ENCODE measurements around the gene LRRC23. TPM values are rescaled to one million over a fixed set of nuclear protein-coding genes. Genes with fewer than 3 reads are reported as not detected.

Gene LRRC23
- total and polyA plus RNA-seq, 2 donors (not counting 1 experiment from before 2014, with no cell fraction given), result 5.3 to 14.4 TPM

DNA sequence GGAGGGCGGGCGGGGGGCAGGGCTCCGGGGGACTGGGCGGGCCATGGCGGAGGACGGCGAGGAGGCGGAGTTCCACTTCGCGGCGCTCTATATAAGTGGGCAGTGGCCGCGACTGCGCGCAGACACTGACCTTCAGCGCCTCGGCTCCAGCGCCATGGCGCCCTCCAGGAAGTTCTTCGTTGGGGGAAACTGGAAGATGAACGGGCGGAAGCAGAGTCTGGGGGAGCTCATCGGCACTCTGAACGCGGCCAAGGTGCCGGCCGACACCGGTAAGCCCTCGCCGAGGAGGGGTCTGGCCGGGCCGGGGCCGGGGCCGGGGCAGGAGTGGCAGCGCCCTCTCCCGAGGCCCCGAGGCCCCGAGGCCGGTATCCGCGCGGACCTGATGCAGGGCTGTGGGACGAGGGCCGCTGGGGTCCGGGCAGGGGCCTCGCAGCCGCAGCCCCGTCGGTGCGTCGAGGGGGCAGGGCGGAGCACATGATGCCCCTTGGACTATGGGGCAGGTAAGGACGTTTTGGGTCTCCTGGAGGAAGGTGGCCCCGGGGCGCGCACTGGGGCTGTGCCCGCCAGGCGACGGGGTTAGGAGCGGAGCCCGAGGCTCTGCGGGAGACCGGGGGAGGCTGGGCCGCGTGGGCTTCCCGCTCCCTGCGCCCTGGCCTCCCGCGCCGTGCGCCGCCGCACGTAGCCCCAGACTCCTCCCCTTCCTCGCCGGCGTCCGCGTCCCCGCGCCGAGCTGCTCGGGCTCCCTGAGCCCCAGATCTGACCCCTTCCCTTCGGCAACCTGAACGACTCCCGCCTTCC is 37.0 kb upstream of the LRRC23 start, which contains the start of gene TPI1:
Gene TPI1, plus strand, starts transcription at position 119 of the 798 bp plus-strand sequence. Its CDS starts 36 bp downstream, at position 155.
- under 1% methylated on average over 86 of the region's 86 CpGs for WGBS (ENCODE audit: insufficient coverage)
- Histone ChIP-seq H3K36me3 (replicated peaks in 1 of 2; ENCODE audit: control extremely low read depth in 1 of 2, control insufficient read depth in 1 of 2, extremely low read depth in 1 of 2, insufficient read depth in 2 of 2, low read length in 1 of 2) (peaks cover 0 to 38% of the 10 kb centered on the region in 2 experiments), H3K4me2 (replicated peaks; ENCODE audit: low read depth, low read length, poor library complexity, severe bottlenecking) (peak within 1 kb of the TSS; percentile 97), H3K9ac (ENCODE audit: low read length) (peak within 1 kb of the TSS; percentile 89), H4K20me1 (ENCODE audit: control insufficient read depth, insufficient read depth, low read length, poor library complexity, severe bottlenecking) (peaks cover 46% of the 10 kb centered on the region), H3K27me3 (replicated peaks in 1 of 4; ENCODE audit: control extremely low read depth in 1 of 4, control insufficient read depth in 3 of 4, insufficient read depth in 4 of 4, low read length in 3 of 4) (no peaks in the 10 kb centered on the region), H3K9me3 (ENCODE audit: control extremely low read depth in 1 of 3, control insufficient read depth in 2 of 3, insufficient read depth in 1 of 3, low read length in 2 of 3) (no peaks in the 10 kb centered on the region), H3K4me3 (ENCODE audit: control extremely low read depth in 1 of 5, extremely low read depth in 1 of 5, insufficient read depth in 1 of 5, low read depth in 2 of 5, low read length in 4 of 5) (peak within 1 kb of the TSS; percentile 56 to 88 (median 68)), H2AFZ (ENCODE audit: insufficient read depth, low read depth, low read length, poor library complexity, severe bottlenecking) (peak within 1 kb of the TSS; percentile 92), H3K4me1 (ENCODE audit: control insufficient read depth in 2 of 2, insufficient read depth in 2 of 2, low read length in 2 of 2) (peaks cover 33 to 41% of the 10 kb centered on the region in 2 donors), H3K79me2 (ENCODE audit: control insufficient read depth, insufficient read depth, low read length) (peaks cover 17% of the 10 kb centered on the region), H3K27ac (ENCODE audit: low read length in 2 of 2) (peak within 1 kb of the TSS; percentile 70 to 77)
- Mint-ChIP-seq H3K27me3 (no peaks in the 10 kb centered on the region), H3K4me3 (peak within 1 kb of the TSS; percentile 96), H3K4me1 (peaks cover 50% of the 10 kb centered on the region), H3K27ac (peak within 1 kb of the TSS; percentile 97), H3K9me3 (ENCODE audit: insufficient read depth) (no peaks in the 10 kb centered on the region)
- CTCF ChIA-PET, result interaction anchor here (0.6 to 11.8 kb wide), 15 partner anchors 15 to 306 kb away, joined by 3 to 136 read pairs (median 4); partner anchors contain the start of genes C12orf57, C1RL, CDCA3 and LPCAT3
- intact Hi-C loops (cut with micrococcal nuclease), result loop anchor here (1.0 to 2.0 kb wide), 5 partner anchors 15 to 114 kb away; partner anchors contain the start of genes C12orf57, EMG1, MLF2 and PHB2
- TF ChIP-seq EZH2 (IDR thresholded peaks at IDR 0.05; ENCODE audit: borderline replicate concordance, insufficient read depth, low read depth, low read length, poor library complexity, severe bottlenecking), result no peak
- TF ChIP-seq, protein P1, sequence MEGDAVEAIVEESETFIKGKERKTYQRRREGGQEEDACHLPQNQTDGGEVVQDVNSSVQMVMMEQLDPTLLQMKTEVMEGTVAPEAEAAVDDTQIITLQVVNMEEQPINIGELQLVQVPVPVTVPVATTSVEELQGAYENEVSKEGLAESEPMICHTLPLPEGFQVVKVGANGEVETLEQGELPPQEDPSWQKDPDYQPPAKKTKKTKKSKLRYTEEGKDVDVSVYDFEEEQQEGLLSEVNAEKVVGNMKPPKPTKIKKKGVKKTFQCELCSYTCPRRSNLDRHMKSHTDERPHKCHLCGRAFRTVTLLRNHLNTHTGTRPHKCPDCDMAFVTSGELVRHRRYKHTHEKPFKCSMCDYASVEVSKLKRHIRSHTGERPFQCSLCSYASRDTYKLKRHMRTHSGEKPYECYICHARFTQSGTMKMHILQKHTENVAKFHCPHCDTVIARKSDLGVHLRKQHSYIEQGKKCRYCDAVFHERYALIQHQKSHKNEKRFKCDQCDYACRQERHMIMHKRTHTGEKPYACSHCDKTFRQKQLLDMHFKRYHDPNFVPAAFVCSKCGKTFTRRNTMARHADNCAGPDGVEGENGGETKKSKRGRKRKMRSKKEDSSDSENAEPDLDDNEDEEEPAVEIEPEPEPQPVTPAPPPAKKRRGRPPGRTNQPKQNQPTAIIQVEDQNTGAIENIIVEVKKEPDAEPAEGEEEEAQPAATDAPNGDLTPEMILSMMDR (IDR thresholded peaks at IDR 0.05), result no peak
- ATAC-seq (ENCODE audit: low read depth) (peak; percentile 83), DNase-seq (peak; percentile 83)
- POLR2A ChIA-PET, result interaction anchor here (0.6 to 5.5 kb wide), 10 partner anchors 14 to 1163 kb away, joined by 3 to 49 read pairs (median 5); partner anchors contain the start of genes CDCA3, PTPN6, USP5 and ZNF384

Measured in B cell (primary cell).